HG02642 (cell line): ENCODE measurements around the gene LRIT1.
A peak's percentile ranks its signal among the peaks of the same experiment; 100 is the strongest.
"Not testable (repeated sequence)": the region's sequence is repeated elsewhere in the genome, so short reads cannot be mapped to it uniquely, and the experiment has no call there.

ENCODE experiments used
- ATAC-seq: cut with Tn5 transposase; IDR thresholded peaks from one replicate; pipeline ENCODE4 v1.9.1; 2021; ENCODE audit warnings: mild to moderate bottlenecking; ENCODE audit not compliant: unreplicated experiment, poor library complexity

LRIT1 gene, protein sequence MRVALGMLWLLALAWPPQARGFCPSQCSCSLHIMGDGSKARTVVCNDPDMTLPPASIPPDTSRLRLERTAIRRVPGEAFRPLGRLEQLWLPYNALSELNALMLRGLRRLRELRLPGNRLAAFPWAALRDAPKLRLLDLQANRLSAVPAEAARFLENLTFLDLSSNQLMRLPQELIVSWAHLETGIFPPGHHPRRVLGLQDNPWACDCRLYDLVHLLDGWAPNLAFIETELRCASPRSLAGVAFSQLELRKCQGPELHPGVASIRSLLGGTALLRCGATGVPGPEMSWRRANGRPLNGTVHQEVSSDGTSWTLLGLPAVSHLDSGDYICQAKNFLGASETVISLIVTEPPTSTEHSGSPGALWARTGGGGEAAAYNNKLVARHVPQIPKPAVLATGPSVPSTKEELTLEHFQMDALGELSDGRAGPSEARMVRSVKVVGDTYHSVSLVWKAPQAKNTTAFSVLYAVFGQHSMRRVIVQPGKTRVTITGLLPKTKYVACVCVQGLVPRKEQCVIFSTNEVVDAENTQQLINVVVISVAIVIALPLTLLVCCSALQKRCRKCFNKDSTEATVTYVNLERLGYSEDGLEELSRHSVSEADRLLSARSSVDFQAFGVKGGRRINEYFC

GRCh38 chr10:84241185-84241790 is at the start of gene LRIT1:
TSS of gene LRIT1 (minus strand) at chr10:84241546. CDS start at chr10:84241439, 107 bp downstream.
- no peak for ATAC-seq

- ATAC-seq: no peak
These were observed 48.9 kb upstream of the LRIT1 start for GRCh38 chr10:84290235-84290634.

- ATAC-seq: no peak
These were observed 48.3 kb upstream of the LRIT1 start for GRCh38 chr10:84289521-84290200.

- ATAC-seq: no peak
These were observed 46.8 kb upstream of the LRIT1 start for GRCh38 chr10:84288151-84288550.

DNA sequence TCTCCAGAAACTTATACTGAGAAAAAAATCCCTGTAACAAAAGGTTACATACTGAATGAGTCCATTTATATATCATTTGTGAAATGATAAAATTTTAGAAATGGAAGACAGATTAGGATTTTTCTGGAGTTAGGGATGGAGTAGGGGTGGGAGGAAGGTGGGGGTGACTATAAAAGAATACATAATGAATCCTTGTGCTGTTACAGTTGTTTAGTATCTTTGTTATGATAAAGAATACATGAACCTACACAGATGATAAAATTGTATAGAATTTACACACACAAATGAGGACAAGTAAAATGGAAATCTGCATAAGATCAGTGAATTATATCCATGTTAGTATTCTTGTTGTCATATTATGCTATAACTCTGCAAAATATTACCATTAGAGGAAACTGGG is 45.3 kb upstream of the LRIT1 start:
- no peak for ATAC-seq

DNA sequence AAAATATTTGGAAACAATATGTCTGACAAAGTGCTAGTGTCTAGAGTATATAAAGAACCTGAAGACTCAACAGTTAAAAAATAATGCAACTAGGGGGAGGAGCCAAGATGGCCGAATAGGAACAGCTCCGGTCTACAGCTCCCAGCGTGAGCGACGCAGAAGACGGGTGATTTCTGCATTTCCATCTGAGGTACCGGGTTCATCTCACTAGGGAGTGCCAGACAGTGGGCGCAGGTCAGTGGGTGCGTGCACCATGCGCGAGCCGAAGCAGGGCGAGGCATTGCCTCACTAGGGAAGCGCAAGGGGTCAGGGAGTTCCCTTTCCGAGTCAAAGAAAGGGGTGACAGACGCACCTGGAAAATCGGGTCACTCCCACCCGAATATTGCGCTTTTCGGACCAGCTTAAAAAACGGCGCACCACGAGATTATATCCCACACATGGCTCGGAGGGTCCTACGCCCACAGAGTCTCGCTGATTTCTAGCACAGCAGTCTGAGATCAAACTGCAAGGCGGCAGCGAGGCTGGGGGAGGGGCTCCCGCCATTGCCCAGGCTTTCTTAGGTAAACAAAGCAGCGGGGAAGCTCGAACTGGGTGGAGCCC is 38.6 kb upstream of the LRIT1 start:
- not testable (repeated sequence) for ATAC-seq

DNA sequence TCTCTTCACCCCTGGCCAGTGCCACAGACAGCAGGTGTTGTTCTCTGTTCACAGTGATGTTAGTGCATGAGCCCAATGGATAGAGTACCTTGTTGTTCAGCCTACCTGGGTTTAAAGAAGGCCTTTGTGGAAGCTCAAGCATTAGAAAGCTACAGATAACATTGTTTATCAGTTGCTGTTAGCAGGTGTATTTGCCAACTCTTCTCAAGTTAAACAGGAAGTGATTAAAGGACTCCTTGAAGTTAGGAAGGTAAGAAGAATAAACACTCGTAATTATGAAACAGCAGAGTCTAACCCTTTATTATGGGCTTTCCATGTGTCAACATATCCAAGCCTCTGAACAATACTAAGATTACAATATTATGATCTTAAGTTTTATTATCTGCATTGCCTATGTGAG is 29.4 kb upstream of the LRIT1 start:
- no peak for ATAC-seq

GRCh38 chr10:84269773-84270172 is 28.4 kb upstream of the LRIT1 start:
- ATAC-seq: no peak

DNA sequence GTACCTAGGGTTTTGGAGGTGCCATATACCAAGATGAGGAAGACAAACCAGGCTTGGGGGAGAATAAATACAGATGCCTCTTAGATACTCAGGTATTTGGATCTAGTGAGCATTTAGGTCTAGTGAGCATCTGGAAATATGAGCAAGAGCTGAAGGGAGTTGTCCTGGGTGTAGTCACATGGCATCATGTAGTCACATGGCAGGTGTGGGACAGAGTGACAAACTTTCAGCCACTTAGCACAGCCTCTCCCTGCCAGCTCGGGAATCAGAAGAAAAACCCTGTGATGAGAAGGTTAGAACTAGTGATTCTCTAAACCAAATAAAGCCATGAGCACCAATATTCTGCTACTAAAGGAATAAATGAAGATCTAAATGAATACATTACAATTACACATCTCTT is 27.8 kb upstream of the LRIT1 start:
- ATAC-seq: no peak

GRCh38 chr10:84267503-84268126 is 26.3 kb upstream of the LRIT1 start:
- ATAC-seq: no peak

- ATAC-seq: no peak
These were observed 24.1 kb upstream of the LRIT1 start for GRCh38 chr10:84265418-84265817.

- ATAC-seq: peak; percentile 98
These were observed 23.3 kb upstream of the LRIT1 start for GRCh38 chr10:84264611-84265141.

GRCh38 chr10:84263716-84264115 is 22.4 kb upstream of the LRIT1 start:
- ATAC-seq: no peak

GRCh38 chr10:84262190-84262956 is 21.0 kb upstream of the LRIT1 start:
- no peak for ATAC-seq

DNA sequence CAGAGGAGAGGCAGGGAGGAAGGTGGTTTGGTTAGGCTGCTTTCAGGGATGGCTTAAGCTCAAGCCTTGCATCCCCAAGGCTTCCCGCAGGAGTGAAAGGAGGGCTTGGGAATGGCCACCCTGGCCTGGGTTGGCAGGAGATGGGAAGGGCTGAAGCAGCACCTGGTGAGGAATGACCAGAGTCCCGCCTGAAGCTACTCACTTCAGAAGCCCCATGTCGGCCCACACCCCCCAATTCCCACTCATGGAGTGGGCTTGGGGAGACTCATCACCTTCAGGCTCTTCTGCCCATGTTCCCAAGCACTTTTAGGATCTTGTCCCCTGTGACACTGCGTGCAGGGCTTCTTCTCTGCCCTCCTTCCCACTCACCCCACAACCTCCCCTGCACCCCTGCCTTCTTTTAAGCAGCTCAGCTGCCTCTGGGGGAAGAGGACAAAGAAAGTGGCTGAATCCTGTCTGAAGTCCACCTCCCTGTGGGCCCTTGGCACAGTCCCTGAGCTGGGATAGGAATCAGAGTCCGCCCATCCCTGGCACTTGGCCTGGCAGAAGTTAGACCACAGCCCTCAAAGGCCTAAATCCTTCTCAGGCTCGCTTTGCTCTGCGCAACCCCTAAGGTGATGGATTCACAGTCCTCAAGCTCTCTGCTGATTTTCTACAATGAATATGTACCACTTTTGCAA is 20.0 kb upstream of the LRIT1 start:
- ATAC-seq: no peak

DNA sequence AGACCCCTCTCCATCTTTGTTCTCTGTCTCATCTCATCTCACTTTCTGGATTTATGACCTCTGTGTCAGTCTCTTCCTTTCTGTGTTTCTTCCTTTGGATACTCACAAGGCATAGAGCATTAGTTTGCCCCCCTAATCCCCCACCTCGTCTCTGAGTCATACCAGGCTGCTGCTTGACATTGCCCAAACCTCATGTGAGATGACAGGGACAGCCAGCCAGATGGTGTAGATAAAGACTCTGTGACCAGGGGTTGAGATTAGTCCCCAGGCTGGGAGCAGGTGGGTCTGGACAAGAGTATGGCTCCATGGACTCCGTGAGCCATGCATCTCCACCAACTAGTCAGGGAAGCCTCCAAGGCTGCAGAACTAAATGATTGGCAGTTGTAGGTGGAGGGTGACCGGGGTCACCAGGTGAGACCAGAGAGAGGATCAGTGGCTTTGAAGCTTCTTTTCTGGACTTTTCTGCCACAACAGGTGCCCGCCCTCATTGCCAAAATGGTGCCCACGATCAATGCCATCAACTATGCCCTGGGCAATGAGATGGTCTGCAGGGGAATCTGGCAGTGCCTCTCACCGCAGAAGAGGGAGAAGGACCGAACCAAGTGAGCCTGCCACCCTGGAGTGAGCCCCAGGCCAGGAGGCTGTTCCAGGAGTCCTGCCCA is 16.8 kb upstream of the LRIT1 start:
- no peak for ATAC-seq

DNA sequence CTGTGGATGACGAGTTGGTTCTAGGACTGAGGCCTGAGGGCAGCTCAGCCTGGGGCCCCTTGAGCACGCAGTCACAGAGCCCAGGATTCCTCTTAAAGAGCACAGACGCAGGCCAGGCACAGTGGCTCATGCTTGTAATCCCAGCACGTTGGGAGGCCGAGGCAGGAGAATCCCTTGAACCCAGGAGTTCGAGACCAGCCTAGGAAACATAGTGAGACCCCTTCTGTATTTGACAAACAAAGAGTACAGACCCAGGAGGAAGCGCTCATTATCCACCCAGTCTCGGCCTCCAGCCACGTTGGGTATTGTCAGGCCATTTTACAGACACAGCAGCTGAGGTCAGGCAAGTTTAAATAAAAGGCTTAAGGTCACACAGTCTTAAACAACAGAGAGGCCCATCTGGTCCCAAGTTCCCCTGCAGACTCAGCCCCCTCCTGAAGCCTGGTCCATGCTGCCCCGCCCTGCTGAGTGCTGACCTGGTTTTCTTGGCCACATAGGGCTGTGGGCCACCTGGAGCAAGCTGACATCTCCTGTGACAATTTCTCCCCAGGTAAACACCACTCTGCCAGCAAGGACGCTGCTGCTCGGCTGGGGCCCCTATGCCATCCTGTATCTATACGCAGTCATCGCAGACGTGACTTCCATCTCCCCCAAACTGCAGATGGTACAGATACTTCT is 16.1 kb upstream of the LRIT1 start:
- ATAC-seq: no peak
